Measurements from ENCODE around the gene CSNK1E. TPM values are rescaled to one million over a fixed set of nuclear protein-coding genes. Genes with fewer than 3 reads are reported as not detected.
A peak's percentile ranks its signal among the peaks of the same experiment; 100 is the strongest.

The CSNK1E gene
- total and polyA plus RNA-seq, 4 experiments from 2014 or later, result 8.8 to 103 (median 56.7) TPM

DNA sequence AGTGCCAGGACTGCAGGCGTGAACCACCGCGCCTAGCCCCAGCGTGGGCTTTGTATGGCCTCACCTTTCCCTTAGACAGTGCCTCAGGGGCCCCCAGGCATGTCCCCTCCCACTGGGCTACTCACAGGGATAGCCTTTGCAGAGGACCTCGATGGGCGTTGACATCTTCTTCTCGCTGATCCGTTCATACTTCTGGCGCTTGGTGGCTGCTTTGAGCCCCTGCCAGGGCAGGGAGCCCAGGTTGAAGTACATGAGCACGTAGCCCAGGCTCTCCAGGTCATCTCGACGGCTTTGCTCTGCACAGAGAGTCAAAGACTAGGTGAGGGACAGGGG lies 17.5 kb downstream of the CSNK1E start:
- intact Hi-C loops (cut with micrococcal nuclease), result loop anchor here (5.0 kb wide), 1 partner anchor 273 kb away; the partner anchor contains the start of gene DMC1
- Mint-ChIP-seq H3K27ac (peak overlapping the region in 1 of 7 donors; percentile 68), H3K27me3 (no peaks in the 10 kb centered on the region), H3K36me3 (peaks cover 34 to 72% of the 10 kb centered on the region in 2 donors), H3K4me3 (no peak overlapping the region), H3K4me1 (peaks cover 0 to 5% (median 5%) of the 10 kb centered on the region in 4 donors), H3K9me3 (peaks cover 0 to 4% (median 0%) of the 10 kb centered on the region in 8 donors)
- ChIA-PET CTCF (ENCODE audit: partially characterized antibody) (interaction anchor here (1.7 kb wide), 1 partner anchor 272 kb away, joined by 4 read pairs; no protein-coding TSS in a partner anchor), POLR2A (ENCODE audit: partially characterized antibody) (no interaction called here)
- DNase-seq, result no peak
- H3K4me3 ChIP-seq (ENCODE audit: low read length in 2 of 2), result no peak overlapping the region
- H3K9me3 ChIP-seq (ENCODE audit: control insufficient read depth in 1 of 2, low read length in 2 of 2), result no peaks in the 10 kb centered on the region
- no peaks in the 10 kb centered on the region for H3K4me1 ChIP-seq (ENCODE audit: insufficient read depth, low read length)
- no peaks in the 10 kb centered on the region for H3K27me3 ChIP-seq (ENCODE audit: insufficient read depth, low read length)
- peaks cover 58% of the 10 kb centered on the region for H3K36me3 ChIP-seq (ENCODE audit: insufficient read depth, low read length)
- H3K27ac ChIP-seq (ENCODE audit: low read depth, low read length), result no peak overlapping the region

DNA sequence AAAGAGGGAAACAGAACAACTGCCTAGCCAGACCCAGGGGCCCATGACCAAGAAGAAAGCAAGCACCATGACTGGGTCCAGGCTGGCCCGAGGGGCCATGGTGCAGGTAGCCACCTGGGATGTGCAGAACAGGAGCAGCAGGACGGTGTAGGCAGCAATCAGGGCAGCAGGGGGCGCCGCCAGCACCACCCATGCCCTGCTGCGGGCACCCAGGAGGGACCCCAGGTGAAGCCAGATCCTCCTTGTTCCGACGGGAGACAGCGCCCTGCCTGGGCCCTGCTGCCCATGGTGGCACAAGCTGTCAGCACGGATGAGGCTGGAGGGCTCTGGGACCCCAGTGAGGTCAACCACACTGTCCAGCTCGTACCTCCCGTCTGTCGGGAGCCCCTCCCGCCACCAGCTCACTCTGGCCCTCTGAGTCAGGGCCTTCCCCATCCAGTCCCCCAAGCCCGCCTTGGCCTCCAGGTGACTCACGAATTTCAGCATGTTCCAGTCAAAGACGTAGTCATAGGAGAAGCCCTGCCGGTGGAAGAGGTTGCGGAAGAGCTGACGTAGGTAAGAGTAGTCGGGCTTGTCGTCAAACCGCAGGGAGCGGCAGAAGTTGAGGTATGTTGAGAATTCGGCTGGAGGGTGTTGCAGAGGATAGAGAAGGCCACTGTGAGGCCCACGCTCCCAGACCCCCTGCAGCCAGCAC lies 18.8 kb downstream of the CSNK1E start:
- Histone ChIP-seq H3K9me3 (ENCODE audit: control insufficient read depth in 1 of 2, low read length in 2 of 2) (no peaks in the 10 kb centered on the region), H3K36me3 (ENCODE audit: insufficient read depth, low read length) (peaks cover 52% of the 10 kb centered on the region), H3K27ac (ENCODE audit: low read depth, low read length) (no peak overlapping the region), H3K4me3 (ENCODE audit: low read length in 2 of 2) (no peak overlapping the region), H3K27me3 (ENCODE audit: insufficient read depth, low read length) (no peaks in the 10 kb centered on the region), H3K4me1 (ENCODE audit: insufficient read depth, low read length) (no peaks in the 10 kb centered on the region)
- Mint-ChIP-seq H3K9me3 (peaks cover 0 to 1% (median 0%) of the 10 kb centered on the region in 8 donors), H3K27ac (peak overlapping the region in 1 of 7 donors; percentile 30), H3K36me3 (peaks cover 32 to 69% of the 10 kb centered on the region in 2 donors), H3K27me3 (no peaks in the 10 kb centered on the region), H3K4me3 (no peak overlapping the region), H3K4me1 (no peaks in the 10 kb centered on the region)
- peak; percentile 24 to 49 (median 33) for DNase-seq
- POLR2A ChIA-PET (ENCODE audit: partially characterized antibody), result no interaction called here
- intact Hi-C loops (cut with micrococcal nuclease), result loop anchor here (5.0 kb wide), 1 partner anchor 274 kb away; the partner anchor contains the start of gene DMC1
- CTCF ChIA-PET (ENCODE audit: partially characterized antibody), result interaction anchor here (0.7 to 1.3 kb wide), 4 partner anchors 10 to 56 kb away, joined by 3 to 5 read pairs (median 3); no protein-coding TSS in a partner anchor

DNA sequence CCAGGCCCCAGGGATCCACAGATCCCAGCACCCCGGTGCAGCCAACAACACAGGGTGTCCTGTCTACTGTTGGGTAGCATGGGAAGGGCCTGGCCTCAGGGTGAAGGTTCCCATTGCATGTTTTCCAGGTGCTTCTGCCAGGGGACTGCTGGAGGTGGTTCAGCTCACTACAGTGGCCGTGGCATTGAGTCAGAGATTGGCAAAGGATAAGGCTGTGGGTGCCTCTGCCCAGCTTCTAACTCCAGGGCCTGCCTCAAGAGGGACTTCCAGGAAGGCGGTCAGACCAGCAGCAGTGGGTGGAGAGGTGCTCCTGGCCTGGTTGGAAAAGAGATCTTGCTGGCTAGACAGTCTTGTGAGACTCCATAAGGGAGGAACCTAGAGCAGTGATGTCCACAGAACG lies 20.9 kb downstream of the CSNK1E start:
- peaks cover 25 to 63% of the 10 kb centered on the region in 2 donors for H3K36me3 Mint-ChIP-seq
- H3K4me1 ChIP-seq (ENCODE audit: insufficient read depth, low read length), result no peaks in the 10 kb centered on the region
- ChIA-PET POLR2A (ENCODE audit: partially characterized antibody) (interaction anchor here (0.8 kb wide), 1 partner anchor 10 kb away, joined by 3 read pairs; no protein-coding TSS in a partner anchor), CTCF (ENCODE audit: partially characterized antibody) (interaction anchor here (1.0 to 1.4 kb wide), 2 partner anchors 57 to 244 kb away, joined by 3 to 5 read pairs; no protein-coding TSS in a partner anchor)
- no peaks in the 10 kb centered on the region for H3K27me3 Mint-ChIP-seq
- no peak for DNase-seq
- H3K27ac Mint-ChIP-seq, result no peak overlapping the region
- H3K27me3 ChIP-seq (ENCODE audit: insufficient read depth, low read length), result no peaks in the 10 kb centered on the region
- H3K4me3 Mint-ChIP-seq, result no peak overlapping the region
- no peak overlapping the region for H3K4me3 ChIP-seq (ENCODE audit: low read length in 2 of 2)
- intact Hi-C loops (cut with micrococcal nuclease), result loop anchor here (5.0 kb wide), 1 partner anchor 276 kb away; the partner anchor contains the start of gene DMC1
- H3K9me3 Mint-ChIP-seq, result peaks cover 0 to 1% (median 0%) of the 10 kb centered on the region in 8 donors
- H3K36me3 ChIP-seq (ENCODE audit: insufficient read depth, low read length), result peaks cover 49% of the 10 kb centered on the region
- H3K27ac ChIP-seq (ENCODE audit: low read depth, low read length), result no peak overlapping the region
- no peaks in the 10 kb centered on the region for H3K9me3 ChIP-seq (ENCODE audit: control insufficient read depth in 1 of 2, low read length in 2 of 2)
- no peaks in the 10 kb centered on the region for H3K4me1 Mint-ChIP-seq

DNA sequence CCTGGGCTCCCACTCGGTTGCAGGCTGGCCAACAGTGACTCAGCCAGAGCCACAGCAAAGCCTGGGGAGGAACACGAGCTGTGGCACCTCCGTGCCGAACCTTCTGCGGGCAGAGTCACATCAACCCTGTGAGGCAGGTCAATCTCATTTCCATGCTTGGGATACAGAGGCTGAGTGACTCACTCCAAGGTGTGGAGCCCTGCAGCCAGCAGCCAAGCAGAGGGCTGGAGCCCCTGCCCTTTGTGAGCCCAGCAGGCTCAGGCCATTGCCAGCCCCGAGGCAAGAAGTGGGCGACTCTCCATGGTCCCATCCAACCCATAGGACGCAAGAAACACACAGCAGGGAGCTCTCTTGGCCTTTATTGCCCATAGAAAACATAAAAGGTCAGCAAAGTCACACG lies 21.4 kb downstream of the CSNK1E start:
- Histone ChIP-seq H3K4me1 (ENCODE audit: insufficient read depth, low read length) (no peaks in the 10 kb centered on the region), H3K27me3 (ENCODE audit: insufficient read depth, low read length) (no peaks in the 10 kb centered on the region), H3K9me3 (ENCODE audit: control insufficient read depth in 1 of 2, low read length in 2 of 2) (no peaks in the 10 kb centered on the region), H3K27ac (ENCODE audit: low read depth, low read length) (no peak overlapping the region), H3K4me3 (ENCODE audit: low read length in 2 of 2) (no peak overlapping the region), H3K36me3 (ENCODE audit: insufficient read depth, low read length) (peaks cover 47% of the 10 kb centered on the region)
- no peaks in the 10 kb centered on the region for H3K27me3 Mint-ChIP-seq
- intact Hi-C loops (cut with micrococcal nuclease), result loop anchor here (5.0 kb wide), 1 partner anchor 276 kb away; the partner anchor contains the start of gene DMC1
- H3K27ac Mint-ChIP-seq, result no peak overlapping the region
- peaks cover 0 to 1% (median 0%) of the 10 kb centered on the region in 8 donors for H3K9me3 Mint-ChIP-seq
- POLR2A ChIA-PET (ENCODE audit: partially characterized antibody), result interaction anchor here (0.8 kb wide), 1 partner anchor 10 kb away, joined by 3 read pairs; no protein-coding TSS in a partner anchor
- CTCF ChIA-PET (ENCODE audit: partially characterized antibody), result interaction anchor here (1.0 to 1.4 kb wide), 2 partner anchors 57 to 244 kb away, joined by 3 to 5 read pairs; no protein-coding TSS in a partner anchor
- no peak overlapping the region for H3K4me3 Mint-ChIP-seq
- H3K4me1 Mint-ChIP-seq, result no peaks in the 10 kb centered on the region
- peaks cover 23 to 61% of the 10 kb centered on the region in 2 donors for H3K36me3 Mint-ChIP-seq
- no peak for DNase-seq

DNA sequence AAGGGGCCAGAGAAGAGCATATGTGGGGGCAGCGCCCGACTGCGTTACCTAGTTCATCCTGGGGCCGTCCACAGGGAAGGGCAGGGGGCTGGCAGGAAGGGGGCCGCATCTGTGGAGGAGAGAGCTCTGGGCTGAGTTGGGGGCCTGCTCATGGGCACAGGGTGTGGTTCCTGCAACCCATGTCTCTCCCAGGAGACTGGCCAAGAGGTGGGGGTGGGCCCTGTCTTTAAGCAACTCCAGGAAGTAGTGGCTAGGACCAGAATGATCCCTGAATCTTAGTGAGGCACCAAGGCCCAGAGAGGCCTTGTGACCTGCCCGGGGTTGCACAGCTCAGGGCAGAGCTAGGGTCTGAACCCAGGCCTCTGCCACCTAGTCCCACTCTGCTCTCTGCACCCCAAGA lies 21.9 kb downstream of the CSNK1E start:
- Histone ChIP-seq H3K27ac (ENCODE audit: low read depth, low read length) (no peak overlapping the region), H3K4me1 (ENCODE audit: insufficient read depth, low read length) (no peaks in the 10 kb centered on the region), H3K36me3 (ENCODE audit: insufficient read depth, low read length) (peaks cover 41% of the 10 kb centered on the region), H3K4me3 (ENCODE audit: low read length in 2 of 2) (no peak overlapping the region), H3K9me3 (ENCODE audit: control insufficient read depth in 1 of 2, low read length in 2 of 2) (no peaks in the 10 kb centered on the region), H3K27me3 (ENCODE audit: insufficient read depth, low read length) (no peaks in the 10 kb centered on the region)
- Mint-ChIP-seq H3K4me3 (no peak overlapping the region), H3K36me3 (peaks cover 20 to 57% of the 10 kb centered on the region in 2 donors), H3K4me1 (no peaks in the 10 kb centered on the region), H3K27ac (peak overlapping the region in 1 of 7 donors; percentile 61), H3K9me3 (peaks cover 0 to 1% (median 0%) of the 10 kb centered on the region in 8 donors), H3K27me3 (no peaks in the 10 kb centered on the region)
- POLR2A ChIA-PET (ENCODE audit: partially characterized antibody), result no interaction called here
- CTCF ChIA-PET (ENCODE audit: partially characterized antibody), result no interaction called here
- intact Hi-C loops (cut with micrococcal nuclease), result loop anchor here (5.0 kb wide), 1 partner anchor 277 kb away; the partner anchor contains the start of gene DMC1
- DNase-seq, result no peak

DNA sequence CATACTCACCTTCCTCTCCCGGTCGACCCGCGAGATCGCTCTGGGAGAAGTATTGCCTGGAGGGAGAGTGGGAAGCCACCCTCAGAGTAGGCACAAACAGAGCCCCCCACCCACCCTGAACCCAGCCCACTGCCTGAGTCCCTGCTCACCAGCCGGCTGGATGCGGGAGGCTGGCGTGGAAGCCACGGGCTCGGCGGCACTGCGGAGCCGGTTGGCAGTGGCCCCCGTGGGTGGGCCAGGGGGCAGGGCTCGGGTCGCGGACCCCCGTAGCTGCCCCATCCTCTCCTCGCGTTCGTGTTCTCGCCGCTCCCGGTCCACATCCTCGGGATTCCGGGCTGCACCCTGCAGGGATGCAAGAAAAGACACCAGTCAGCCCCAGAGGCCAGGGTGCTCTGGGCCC lies 23.0 kb downstream of the CSNK1E start:
- Histone ChIP-seq H3K9me3 (ENCODE audit: control insufficient read depth in 1 of 2, low read length in 2 of 2) (no peaks in the 10 kb centered on the region), H3K36me3 (ENCODE audit: insufficient read depth, low read length) (peaks cover 30% of the 10 kb centered on the region), H3K4me3 (ENCODE audit: low read length in 2 of 2) (no peak overlapping the region), H3K27ac (ENCODE audit: low read depth, low read length) (no peak overlapping the region), H3K27me3 (ENCODE audit: insufficient read depth, low read length) (no peaks in the 10 kb centered on the region), H3K4me1 (ENCODE audit: insufficient read depth, low read length) (no peaks in the 10 kb centered on the region)
- no peaks in the 10 kb centered on the region for H3K4me1 Mint-ChIP-seq
- peak overlapping the region in 2 of 7 donors; percentile 18 to 22 for H3K27ac Mint-ChIP-seq
- CTCF ChIA-PET (ENCODE audit: partially characterized antibody), result no interaction called here
- intact Hi-C loops (cut with micrococcal nuclease), result no loop called here
- no peak for DNase-seq
- no peak overlapping the region for H3K4me3 Mint-ChIP-seq
- no peaks in the 10 kb centered on the region for H3K27me3 Mint-ChIP-seq
- POLR2A ChIA-PET (ENCODE audit: partially characterized antibody), result no interaction called here
- H3K9me3 Mint-ChIP-seq, result no peaks in the 10 kb centered on the region
- H3K36me3 Mint-ChIP-seq, result peaks cover 15 to 47% of the 10 kb centered on the region in 2 donors

DNA sequence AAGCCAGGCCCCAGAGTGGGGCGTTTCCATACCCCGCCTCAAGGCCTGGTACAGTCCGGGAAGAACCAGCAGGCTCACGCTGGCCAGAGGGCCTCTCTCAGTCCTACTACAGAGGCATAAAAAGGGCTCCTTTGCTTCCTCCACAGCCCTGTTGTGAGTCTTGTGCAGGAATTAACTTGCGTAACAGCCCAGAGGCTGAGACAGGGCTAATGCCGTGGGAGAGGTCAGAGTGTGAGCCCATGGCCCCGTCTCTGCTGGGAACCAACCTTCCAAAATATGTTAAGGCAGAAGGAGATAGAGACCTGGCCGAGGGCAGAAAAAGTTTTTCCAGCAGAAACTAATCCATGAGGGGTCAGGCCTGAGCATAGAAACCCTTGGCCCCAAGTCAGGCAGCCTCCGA lies 24.5 kb downstream of the CSNK1E start:
- no peaks in the 10 kb centered on the region for H3K9me3 Mint-ChIP-seq
- peaks cover 8 to 37% of the 10 kb centered on the region in 2 donors for H3K36me3 Mint-ChIP-seq
- H3K27ac Mint-ChIP-seq, result peak overlapping the region in 1 of 7 donors; percentile 83
- no peaks in the 10 kb centered on the region for H3K27me3 Mint-ChIP-seq
- H3K4me3 Mint-ChIP-seq, result no peak overlapping the region
- CTCF ChIA-PET (ENCODE audit: partially characterized antibody), result interaction anchor here (1.6 kb wide), 1 partner anchor 13 kb away, joined by 6 read pairs; no protein-coding TSS in a partner anchor
- Histone ChIP-seq H3K9me3 (ENCODE audit: control insufficient read depth in 1 of 2, low read length in 2 of 2) (no peaks in the 10 kb centered on the region), H3K36me3 (ENCODE audit: insufficient read depth, low read length) (peaks cover 18% of the 10 kb centered on the region), H3K4me1 (ENCODE audit: insufficient read depth, low read length) (no peaks in the 10 kb centered on the region), H3K27me3 (ENCODE audit: insufficient read depth, low read length) (no peaks in the 10 kb centered on the region), H3K27ac (ENCODE audit: low read depth, low read length) (no peak overlapping the region), H3K4me3 (ENCODE audit: low read length in 2 of 2) (no peak overlapping the region)
- H3K4me1 Mint-ChIP-seq, result no peaks in the 10 kb centered on the region
- DNase-seq, result no peak
- intact Hi-C loops (cut with micrococcal nuclease), result no loop called here
- POLR2A ChIA-PET (ENCODE audit: partially characterized antibody), result no interaction called here
